Vagina (tissue), 2 donors: ENCODE data around the gene TRIM67. TPM values are rescaled to one million over a fixed set of nuclear protein-coding genes. Genes with fewer than 3 reads are reported as not detected.

ENCODE experiments used
- DNase-seq, 2 donors: peaks; one replicate each; pipeline ENCODE4 v3.0.0-alpha.2; 2017; ENCODE audit errors: extremely low spot score in 2 of 2
- H3K27ac ChIP-seq: fragments of 200-600 bp; sonication (generic); one replicate; pipeline ENCODE4 v1.5.1; 2019
- H3K27me3 ChIP-seq: fragments of 200-600 bp; sonication (generic); one replicate; pipeline ENCODE4 v1.5.1; 2019
- H3K36me3 ChIP-seq, 2 donors: fragments of 200-600 bp; sonication (generic); one replicate each; pipeline ENCODE4 v1.5.1; 2017 to 2019
- H3K4me1 ChIP-seq: fragments of 200-600 bp; sonication (generic); one replicate; pipeline ENCODE4 v1.5.1; 2019
- H3K4me3 ChIP-seq, 2 donors: fragments of 200-600 bp; sonication (generic); 1 replicate in 1 of 2; 2 replicates in 1 of 2; pipeline ENCODE4 v1.5.1; 2016 to 2019
- H3K9me3 ChIP-seq: fragments of 200-600 bp; sonication (generic); one replicate; pipeline ENCODE4 v1.5.1; 2019
- POLR2A ChIP-seq, 2 donors: fragments of 450-650 bp; IDR thresholded peaks; one replicate each; pipeline ENCODE4 v1.6.1; 2017; ENCODE audit warnings: antibody characterized with exemption in 2 of 2, mild to moderate bottlenecking in 2 of 2, moderate library complexity in 2 of 2
- POLR2AphosphoS5 ChIP-seq, 2 donors: sonication (generic); formaldehyde crosslinking; IDR thresholded peaks; one replicate each; pipeline ENCODE4 v1.9.0; 2017; ENCODE audit warnings: antibody characterized with exemption in 2 of 2, mild to moderate bottlenecking in 2 of 2, low read depth in 1 of 2; ENCODE audit not compliant: insufficient read depth in 1 of 2
- intact Hi-C: fragments of 100-400 bp; cut with DNase I; formaldehyde crosslinking; loops from one replicate; pipeline ENCODE4 v1.15.1; 2023
- total RNA-seq: library from RNA; depleted of rRNA; stranded (reverse); fragments of >200 nt; gene quantifications from one replicate; pipeline ENCODE4 v1.2.3, GENCODE V29; 2016
- TF ChIP-seq, protein P1 (sequence below), 3 experiments: fragments of 450-650 bp in 2 of 3; fragments of 200-600 bp in 1 of 3; sonication (generic) in 1 of 3; IDR thresholded peaks; one replicate each; pipeline ENCODE4 v1.5.1; 2017 to 2019; ENCODE audit warnings: antibody characterized with exemption in 3 of 3, mild to moderate bottlenecking in 2 of 3, moderate library complexity in 2 of 3

TRIM67 gene
- total RNA-seq, 1 donor from 2014 or later = not detected

- intact Hi-C loops = no loop called here
- Histone ChIP-seq H3K36me3 (no peaks in the 10 kb centered on the region), H3K4me1 (no peaks in the 10 kb centered on the region), H3K9me3 (no peaks in the 10 kb centered on the region), H3K4me3 (no peak overlapping the region), H3K27me3 (no peaks in the 10 kb centered on the region), H3K27ac (no peak overlapping the region)
- DNase-seq = no peak
- TF ChIP-seq POLR2A (IDR thresholded peaks at IDR 0.05) = no peak
- TF ChIP-seq, protein P1, sequence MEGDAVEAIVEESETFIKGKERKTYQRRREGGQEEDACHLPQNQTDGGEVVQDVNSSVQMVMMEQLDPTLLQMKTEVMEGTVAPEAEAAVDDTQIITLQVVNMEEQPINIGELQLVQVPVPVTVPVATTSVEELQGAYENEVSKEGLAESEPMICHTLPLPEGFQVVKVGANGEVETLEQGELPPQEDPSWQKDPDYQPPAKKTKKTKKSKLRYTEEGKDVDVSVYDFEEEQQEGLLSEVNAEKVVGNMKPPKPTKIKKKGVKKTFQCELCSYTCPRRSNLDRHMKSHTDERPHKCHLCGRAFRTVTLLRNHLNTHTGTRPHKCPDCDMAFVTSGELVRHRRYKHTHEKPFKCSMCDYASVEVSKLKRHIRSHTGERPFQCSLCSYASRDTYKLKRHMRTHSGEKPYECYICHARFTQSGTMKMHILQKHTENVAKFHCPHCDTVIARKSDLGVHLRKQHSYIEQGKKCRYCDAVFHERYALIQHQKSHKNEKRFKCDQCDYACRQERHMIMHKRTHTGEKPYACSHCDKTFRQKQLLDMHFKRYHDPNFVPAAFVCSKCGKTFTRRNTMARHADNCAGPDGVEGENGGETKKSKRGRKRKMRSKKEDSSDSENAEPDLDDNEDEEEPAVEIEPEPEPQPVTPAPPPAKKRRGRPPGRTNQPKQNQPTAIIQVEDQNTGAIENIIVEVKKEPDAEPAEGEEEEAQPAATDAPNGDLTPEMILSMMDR (IDR thresholded peaks at IDR 0.05) = no peak
- TF ChIP-seq POLR2AphosphoS5 (IDR thresholded peaks at IDR 0.05; ENCODE audit: insufficient read depth in 1 of 2, low read depth in 1 of 2) = no peak
Observed at GRCh38 chr1:231171623-231172197, 9.9 kb downstream of the TRIM67 start.

DNA sequence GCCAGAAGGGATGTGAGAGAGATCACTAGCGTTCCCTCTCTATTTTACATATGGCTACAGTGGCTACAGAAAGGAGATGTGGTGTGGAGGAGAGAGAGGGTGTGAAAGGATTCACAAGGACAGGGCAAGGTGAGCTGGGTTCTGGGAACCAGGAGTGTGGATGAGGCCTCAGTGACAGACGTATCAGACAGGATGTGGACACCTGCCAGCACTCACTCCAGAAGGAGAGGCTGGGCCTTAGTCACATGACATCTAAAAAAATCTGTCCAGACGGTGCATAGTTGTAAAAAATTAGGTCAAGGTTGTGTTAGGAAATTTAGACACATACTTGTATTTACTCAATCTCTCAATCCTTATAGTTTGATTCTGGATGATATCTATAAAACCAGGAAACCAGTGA is 10.6 kb downstream of the TRIM67 start:
- intact Hi-C loops = no loop called here
- Histone ChIP-seq H3K27me3 (no peaks in the 10 kb centered on the region), H3K4me3 (no peak overlapping the region), H3K9me3 (no peaks in the 10 kb centered on the region), H3K27ac (no peak overlapping the region), H3K4me1 (no peaks in the 10 kb centered on the region), H3K36me3 (no peaks in the 10 kb centered on the region)
- no peak for DNase-seq
- TF ChIP-seq POLR2A (IDR thresholded peaks at IDR 0.05) (no peak), POLR2AphosphoS5 (IDR thresholded peaks at IDR 0.05; ENCODE audit: insufficient read depth in 1 of 2, low read depth in 1 of 2) (no peak)
- TF ChIP-seq, protein P1 (IDR thresholded peaks at IDR 0.05) = no peak

GRCh38 chr1:231176421-231176820 is 14.6 kb downstream of the TRIM67 start:
- no peak overlapping the region for H3K27ac ChIP-seq
- no peak for DNase-seq
- H3K36me3 ChIP-seq = no peaks in the 10 kb centered on the region
- no peaks in the 10 kb centered on the region for H3K4me1 ChIP-seq
- intact Hi-C loops = no loop called here
- no peak for TF ChIP-seq POLR2A (IDR thresholded peaks at IDR 0.05)
- no peaks in the 10 kb centered on the region for H3K27me3 ChIP-seq
- H3K9me3 ChIP-seq = no peaks in the 10 kb centered on the region
- H3K4me3 ChIP-seq = no peak overlapping the region

DNA sequence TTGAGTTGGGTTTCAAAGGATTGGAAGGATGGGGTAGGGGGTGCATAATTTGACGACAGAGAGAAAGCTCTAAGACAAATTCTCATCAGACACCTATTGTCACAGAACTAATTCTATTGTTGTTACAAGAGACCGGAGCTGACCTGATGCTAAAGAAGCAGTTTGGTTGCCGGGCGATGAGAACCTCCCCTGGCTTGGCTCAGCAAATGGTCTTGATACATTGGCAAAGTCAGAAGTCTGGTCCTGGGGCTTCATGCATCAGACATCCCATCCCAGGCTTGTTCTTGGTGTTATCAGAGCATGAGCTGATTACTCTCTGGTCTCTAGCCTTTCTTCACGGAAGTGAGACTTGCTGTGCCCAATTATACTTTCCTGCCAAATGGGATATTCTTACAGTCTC is 15.4 kb downstream of the TRIM67 start:
- no peak overlapping the region for H3K27ac ChIP-seq
- no peaks in the 10 kb centered on the region for H3K4me1 ChIP-seq
- H3K4me3 ChIP-seq = no peak overlapping the region
- H3K9me3 ChIP-seq = no peaks in the 10 kb centered on the region
- no peaks in the 10 kb centered on the region for H3K27me3 ChIP-seq
- intact Hi-C loops = no loop called here
- DNase-seq = no peak
- H3K36me3 ChIP-seq = no peaks in the 10 kb centered on the region
- no peak for TF ChIP-seq POLR2A (IDR thresholded peaks at IDR 0.05)

- Histone ChIP-seq H3K36me3 (no peaks in the 10 kb centered on the region), H3K9me3 (no peaks in the 10 kb centered on the region), H3K27me3 (no peaks in the 10 kb centered on the region), H3K4me3 (no peak overlapping the region), H3K27ac (no peak overlapping the region), H3K4me1 (no peaks in the 10 kb centered on the region)
- no peak for DNase-seq
- TF ChIP-seq POLR2AphosphoS5 (IDR thresholded peaks at IDR 0.05; ENCODE audit: insufficient read depth in 1 of 2, low read depth in 1 of 2) (no peak), POLR2A (IDR thresholded peaks at IDR 0.05) (no peak)
- TF ChIP-seq, protein P1 (IDR thresholded peaks at IDR 0.05) = no peak
- intact Hi-C loops = no loop called here
Observed at GRCh38 chr1:231177936-231178335, 16.1 kb downstream of the TRIM67 start.

DNA sequence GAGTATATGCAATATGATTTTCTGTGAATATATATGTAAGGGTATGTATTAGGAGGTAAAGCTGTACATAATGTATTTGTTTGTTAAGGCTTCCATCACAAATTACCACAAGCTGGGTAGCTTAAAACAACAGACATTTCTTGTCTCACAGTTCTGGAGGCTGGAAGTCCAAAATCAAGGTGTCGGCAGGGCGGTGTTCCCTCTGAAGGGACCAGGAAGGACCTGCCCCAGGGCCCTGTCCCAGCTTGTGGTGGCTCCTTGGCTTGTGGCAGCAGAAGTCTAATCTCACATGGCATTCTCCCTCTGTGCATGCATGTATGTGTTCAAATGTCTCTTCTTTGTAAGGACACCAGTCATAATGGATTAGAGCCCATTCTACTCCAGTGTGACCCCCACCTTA is 17.1 kb downstream of the TRIM67 start:
- no peaks in the 10 kb centered on the region for H3K27me3 ChIP-seq
- intact Hi-C loops = no loop called here

More for the DNA sequence above, 17.1 kb downstream of the TRIM67 start:
- no peak for DNase-seq
- no peaks in the 10 kb centered on the region for H3K36me3 ChIP-seq
- no peaks in the 10 kb centered on the region for H3K9me3 ChIP-seq
- no peak overlapping the region for H3K27ac ChIP-seq
- no peaks in the 10 kb centered on the region for H3K4me1 ChIP-seq
- H3K4me3 ChIP-seq = no peak overlapping the region
- TF ChIP-seq POLR2A (IDR thresholded peaks at IDR 0.05) = no peak
- TF ChIP-seq, protein P1 (IDR thresholded peaks at IDR 0.05) = no peak
- no peak for TF ChIP-seq POLR2AphosphoS5 (IDR thresholded peaks at IDR 0.05; ENCODE audit: insufficient read depth in 1 of 2, low read depth in 1 of 2)
